GM21717 (cell line): ENCODE results near the gene FILIP1L.
A peak's percentile ranks its signal among the peaks of the same experiment; 100 is the strongest.
"Not testable (repeated sequence)": the region's sequence is repeated elsewhere in the genome, so short reads cannot be mapped to it uniquely, and the experiment has no call there.

Experiments used
- ATAC-seq: cut with Tn5 transposase; IDR thresholded peaks from one replicate; pipeline ENCODE4 v1.9.1; 2021; ENCODE audit warnings: mild to moderate bottlenecking, moderate library complexity; ENCODE audit not compliant: unreplicated experiment

The FILIP1L gene

GRCh38 chr3:100075851-100076730 is 38.2 kb downstream of the FILIP1L start:
- no peak for ATAC-seq

- no peak for ATAC-seq
These were observed 39.1 kb downstream of the FILIP1L start for GRCh38 chr3:100075196-100075595.

GRCh38 chr3:100073714-100074307 is 40.5 kb downstream of the FILIP1L start:
- ATAC-seq, result peak; percentile 50

GRCh38 chr3:100073049-100073713 is 41.1 kb downstream of the FILIP1L start:
- ATAC-seq, result no peak

DNA sequence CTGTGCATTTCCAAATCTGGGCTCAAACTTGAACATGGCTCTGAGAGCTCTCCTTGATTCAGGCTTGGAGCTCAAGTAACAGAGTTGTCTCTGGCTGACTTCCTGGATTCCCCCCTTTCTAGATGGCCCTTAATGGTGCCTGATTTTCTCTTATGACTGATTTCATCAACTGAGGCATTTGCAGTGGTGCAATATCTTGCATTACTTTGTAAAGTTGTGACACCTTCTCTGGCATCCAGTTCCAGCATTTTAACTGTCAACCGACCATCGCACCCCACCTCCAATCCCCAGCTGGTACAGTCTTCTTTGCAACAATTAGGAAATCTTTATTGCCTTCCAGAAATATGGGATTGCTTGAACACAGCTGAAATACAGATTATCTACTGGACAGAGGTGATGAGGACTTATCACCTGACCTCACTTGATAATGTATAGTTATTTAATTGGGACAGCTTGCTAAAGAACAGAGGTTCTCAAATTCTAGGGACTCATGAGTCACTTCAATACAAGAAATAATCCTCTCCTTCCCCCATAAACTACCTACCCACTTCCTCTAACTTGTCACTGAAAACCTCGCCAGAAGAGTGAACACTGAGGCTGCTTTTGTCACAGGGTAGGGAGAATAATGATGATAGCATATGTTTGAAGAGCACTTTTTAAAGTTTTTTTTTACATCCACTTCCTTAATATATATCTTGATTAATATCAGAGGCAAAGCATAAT is 41.8 kb downstream of the FILIP1L start:
- ATAC-seq, result no peak

DNA sequence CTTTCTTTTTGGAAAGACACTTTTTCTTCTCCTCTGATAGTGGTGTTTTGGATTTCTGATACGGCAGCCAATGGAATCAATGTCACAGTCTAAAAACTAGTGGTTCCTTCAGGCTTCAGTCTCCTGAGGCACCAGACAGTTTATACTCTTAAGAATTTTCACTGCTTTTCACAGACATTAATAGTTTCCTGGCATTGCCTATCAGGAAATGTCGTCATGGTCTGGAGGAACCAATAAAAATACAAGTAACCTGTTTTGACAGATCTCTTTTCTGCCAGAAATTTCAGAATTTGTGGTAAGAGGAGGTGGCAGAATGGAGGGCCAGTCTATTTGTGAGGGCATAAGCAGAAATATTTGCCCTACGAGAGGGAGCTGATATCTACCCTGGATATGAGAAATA is 44.8 kb downstream of the FILIP1L start:
- no peak for ATAC-seq

DNA sequence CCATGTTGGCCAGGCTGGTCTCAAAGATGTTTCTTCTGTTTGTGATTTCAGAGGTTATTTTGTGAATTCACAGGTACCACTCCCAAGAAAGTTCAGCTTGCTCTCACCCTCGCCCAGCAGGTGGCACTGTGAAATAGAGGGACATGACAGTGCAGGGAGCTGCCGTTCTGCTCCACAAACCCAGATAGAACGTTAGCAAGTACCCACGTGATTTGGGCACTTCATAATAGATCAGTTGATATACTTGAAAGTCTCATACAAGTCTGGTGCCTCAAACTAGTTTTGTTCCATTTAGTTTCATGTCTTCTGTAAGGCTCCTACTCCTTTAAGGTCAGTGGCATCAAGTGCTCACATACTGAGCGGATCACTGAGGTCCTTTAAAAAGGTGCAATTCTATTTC is 45.5 kb downstream of the FILIP1L start:
- ATAC-seq, result no peak

GRCh38 chr3:100067589-100067988 is 46.7 kb downstream of the FILIP1L start:
- no peak for ATAC-seq

GRCh38 chr3:100063929-100064461 is 50.3 kb downstream of the FILIP1L start:
- no peak for ATAC-seq

DNA sequence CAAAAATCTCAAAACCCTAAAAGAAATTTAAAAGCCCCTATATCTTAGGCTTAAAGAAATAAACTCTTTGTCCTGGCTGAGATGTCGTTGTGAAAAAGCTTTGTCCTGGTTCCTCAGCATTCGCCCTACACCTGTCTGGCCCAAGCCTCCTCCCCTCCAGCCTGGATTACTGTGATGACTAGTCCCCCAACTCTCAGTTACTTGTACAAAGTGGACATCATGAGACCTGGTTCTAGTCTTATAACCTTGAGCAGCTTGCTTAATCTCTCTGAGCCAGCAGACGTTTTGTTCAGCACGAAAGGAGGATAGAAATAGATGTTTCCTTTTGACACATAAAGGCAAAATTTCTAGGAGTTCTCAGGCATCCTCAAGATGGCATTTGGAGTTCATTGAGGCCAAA is 51.6 kb downstream of the FILIP1L start:
- no peak for ATAC-seq

- ATAC-seq, result no peak
These were observed 53.4 kb downstream of the FILIP1L start for GRCh38 chr3:100060685-100061484.

DNA sequence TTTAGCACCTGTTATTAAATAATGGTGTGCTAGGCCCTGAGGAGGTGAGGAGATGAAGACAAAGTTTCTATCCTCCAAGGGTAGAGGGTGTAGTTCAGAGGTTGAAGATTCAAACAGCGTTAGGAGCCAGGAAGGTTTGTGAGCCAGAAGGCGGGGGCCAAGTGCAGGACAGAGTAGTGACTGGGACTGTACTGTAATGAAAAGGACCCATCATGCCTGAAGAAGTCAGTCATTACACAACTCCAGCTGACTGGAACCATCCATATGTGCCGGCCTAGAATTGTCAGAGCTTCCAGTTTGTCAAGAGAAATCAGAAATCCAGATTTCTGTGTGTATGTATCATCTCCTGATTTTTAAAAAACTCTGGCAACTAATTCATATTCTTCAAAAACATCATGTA is 54.8 kb downstream of the FILIP1L start:
- no peak for ATAC-seq

GRCh38 chr3:100057716-100058575 is 56.4 kb downstream of the FILIP1L start:
- no peak for ATAC-seq

- no peak for ATAC-seq
These were observed 60.2 kb downstream of the FILIP1L start for GRCh38 chr3:100053951-100054620.

DNA sequence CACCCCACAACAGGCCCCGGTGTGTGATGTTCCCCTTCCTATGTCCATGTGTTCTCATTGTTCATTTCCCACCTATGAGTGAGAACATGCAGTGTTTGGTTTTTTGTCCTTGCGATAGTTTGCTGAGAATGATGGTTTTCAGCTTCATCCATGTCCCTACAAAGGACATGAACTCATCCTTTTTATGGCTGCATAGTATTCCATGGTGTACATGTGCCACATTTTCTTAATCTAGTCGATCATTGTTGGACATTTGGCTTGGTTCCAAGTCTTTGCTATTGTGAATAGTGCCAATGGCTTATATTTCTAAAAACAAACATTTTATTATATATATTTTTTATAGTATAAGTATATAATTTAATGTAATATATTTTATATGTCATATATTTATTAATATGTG is 62.8 kb downstream of the FILIP1L start:
- not testable (repeated sequence) for ATAC-seq

GRCh38 chr3:100048248-100048647 is 66.1 kb downstream of the FILIP1L start:
- ATAC-seq, result peak; percentile 2

DNA sequence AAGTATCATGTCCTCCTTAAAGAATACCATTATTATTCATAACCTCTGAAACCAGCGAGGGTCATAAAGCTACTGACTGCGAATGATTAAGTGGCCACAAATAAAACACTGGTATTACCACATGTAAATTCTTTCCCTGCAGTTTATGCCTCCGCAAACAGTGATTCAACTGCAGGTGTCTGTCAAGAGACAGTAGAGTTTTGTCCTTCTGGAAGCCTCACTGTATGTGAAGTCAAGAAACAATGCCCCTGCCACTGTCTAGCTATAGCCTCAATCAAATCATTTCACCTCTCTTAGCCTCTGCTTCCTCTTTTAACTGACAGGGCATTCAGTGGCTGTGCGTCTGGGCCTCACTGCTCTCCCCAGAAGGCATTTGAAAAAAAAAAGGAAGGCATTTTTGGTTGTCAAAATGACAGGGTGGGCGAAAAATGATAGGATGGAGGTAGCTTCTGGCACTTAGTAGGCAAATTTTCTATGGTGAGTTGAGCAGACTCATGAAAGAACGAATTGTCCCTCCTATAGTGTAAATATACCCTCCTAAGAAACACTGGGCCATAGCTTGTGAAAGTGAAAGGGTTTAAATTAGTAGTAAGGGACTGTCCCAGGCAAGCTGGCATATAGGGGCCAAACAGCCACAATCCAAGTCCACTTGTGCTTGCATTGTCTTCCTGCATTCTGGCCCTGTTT is 66.7 kb downstream of the FILIP1L start:
- ATAC-seq, result peak; percentile 79

DNA sequence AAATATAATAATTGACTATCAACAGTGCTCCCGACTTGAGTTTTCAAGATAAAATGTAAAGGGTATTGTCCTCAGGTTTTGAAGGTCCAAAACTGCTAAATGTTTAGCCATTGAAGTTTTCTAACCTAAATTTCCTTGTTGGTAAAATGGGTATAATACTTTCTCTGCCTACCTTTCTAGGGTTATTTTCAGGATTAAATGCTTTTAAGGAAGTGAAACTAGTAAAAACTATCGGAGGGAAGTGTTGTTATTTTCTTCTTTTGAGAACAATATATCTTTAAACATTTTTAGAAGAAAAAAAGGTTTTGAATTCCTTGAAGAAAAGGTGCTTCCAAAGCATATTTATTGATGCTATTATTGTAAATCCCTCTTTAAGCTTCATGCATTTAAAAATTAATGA is 67.3 kb downstream of the FILIP1L start:
- ATAC-seq, result no peak
